GM18867 (cell line): Measurements from ENCODE around the gene LSM14A.

Source experiments
- ATAC-seq: cut with Tn5 transposase; IDR thresholded peaks from one replicate; pipeline ENCODE4 v1.9.1; 2021; ENCODE audit warnings: mild to moderate bottlenecking, moderate library complexity; ENCODE audit not compliant: unreplicated experiment

Gene LSM14A

GRCh38 chr19:34277244-34277643, 104.9 kb downstream of the LSM14A start:
- ATAC-seq: no peak

GRCh38 chr19:34278783-34279182, 106.5 kb downstream of the LSM14A start:
- no peak for ATAC-seq
